HG02763 (cell line): ENCODE data around the gene SLX4.
"Not testable (repeated sequence)": the region's sequence is repeated elsewhere in the genome, so short reads cannot be mapped to it uniquely, and the experiment has no call there.

Experiments
- ATAC-seq: cut with Tn5 transposase; IDR thresholded peaks from one replicate; pipeline ENCODE4 v1.9.1; 2021; ENCODE audit warnings: mild to moderate bottlenecking, moderate library complexity; ENCODE audit not compliant: unreplicated experiment

The SLX4 gene

GRCh38 chr16:3611146-3611975, at the start of gene SLX4:
Gene SLX4, minus strand, starts transcription at chr16:3611606. Its CDS starts 2,642 bp downstream, at chr16:3608964.
- ATAC-seq, result peak; percentile 88

- ATAC-seq, result no peak
Observed at GRCh38 chr16:3659251-3659650, 47.8 kb upstream of the SLX4 start.

- ATAC-seq, result no peak
Observed at GRCh38 chr16:3656491-3657468, 45.4 kb upstream of the SLX4 start.

GRCh38 chr16:3656160-3656490, 44.7 kb upstream of the SLX4 start:
- not testable (repeated sequence) for ATAC-seq

- ATAC-seq, result no peak
Observed at GRCh38 chr16:3655396-3656159, 44.2 kb upstream of the SLX4 start.

GRCh38 chr16:3655030-3655395, 43.6 kb upstream of the SLX4 start:
- no peak for ATAC-seq

- ATAC-seq, result no peak
Observed at GRCh38 chr16:3654249-3654991, 43.0 kb upstream of the SLX4 start, which contains the start of gene DNASE1. Gene DNASE1, plus strand, starts transcription at chr16:3654691. Its CDS starts 683 bp downstream, at chr16:3655374.

GRCh38 chr16:3652373-3653195, 41.2 kb upstream of the SLX4 start:
- no peak for ATAC-seq

- no peak for ATAC-seq
Observed at GRCh38 chr16:3651461-3652372, 40.3 kb upstream of the SLX4 start.

GRCh38 chr16:3650631-3651265, 39.3 kb upstream of the SLX4 start:
- ATAC-seq, result no peak

- no peak for ATAC-seq
Observed at GRCh38 chr16:3646348-3646920, 35.0 kb upstream of the SLX4 start.

- ATAC-seq, result no peak
Observed at GRCh38 chr16:3645504-3646347, 34.3 kb upstream of the SLX4 start.

GRCh38 chr16:3645108-3645503, 33.7 kb upstream of the SLX4 start:
- no peak for ATAC-seq

GRCh38 chr16:3643095-3643730, 31.8 kb upstream of the SLX4 start:
- ATAC-seq, result no peak

- no peak for ATAC-seq
Observed at GRCh38 chr16:3642397-3643094, 31.1 kb upstream of the SLX4 start.
